Neural crest cell (in vitro differentiated cells): ENCODE data around the gene ARG1. TPM values are rescaled to one million over a fixed set of nuclear protein-coding genes. Genes with fewer than 3 reads are reported as not detected.

Source experiments
- DNase-seq: peaks from one replicate; pipeline ENCODE4 v3.0.0; 2021; ENCODE audit warnings: low read depth, mixed read lengths, low spot score
- H3K27ac Mint-ChIP-seq: one replicate; pipeline ENCODE4 v1.8.0; 2021; ENCODE audit warnings: mild to moderate bottlenecking, mixed read lengths; ENCODE audit not compliant: unreplicated experiment
- H3K27me3 Mint-ChIP-seq: 2 replicates; pipeline ENCODE4 v1.8.0; 2021; ENCODE audit warnings: low read depth, mild to moderate bottlenecking, mixed read lengths
- H3K36me3 Mint-ChIP-seq: 2 replicates; pipeline ENCODE4 v1.8.0; 2021; ENCODE audit warnings: low read depth, mild to moderate bottlenecking, mixed read lengths
- H3K4me1 Mint-ChIP-seq: 2 replicates; pipeline ENCODE4 v1.8.0; 2021; ENCODE audit warnings: mixed read lengths
- H3K4me3 Mint-ChIP-seq: one replicate; pipeline ENCODE4 v1.8.0; 2021; ENCODE audit warnings: mild to moderate bottlenecking, mixed read lengths
- H3K9me3 Mint-ChIP-seq: 2 replicates; pipeline ENCODE4 v1.8.0; 2021; ENCODE audit warnings: mixed read lengths
- total RNA-seq: library from RNA; stranded (reverse); gene quantifications from 2 replicates; pipeline ENCODE4 v1.2.1, GENCODE V29; 2021
- TF ChIP-seq, protein P1 (sequence below): fragments of 200-600 bp; sonication (generic); conservative IDR thresholded peaks from 2 replicates; pipeline ENCODE4 v1.5.0; 2021; ENCODE audit warnings: antibody characterized with exemption, mild to moderate bottlenecking

Gene ARG1
- total RNA-seq, 1 donor from 2014 or later, result not detected

DNA sequence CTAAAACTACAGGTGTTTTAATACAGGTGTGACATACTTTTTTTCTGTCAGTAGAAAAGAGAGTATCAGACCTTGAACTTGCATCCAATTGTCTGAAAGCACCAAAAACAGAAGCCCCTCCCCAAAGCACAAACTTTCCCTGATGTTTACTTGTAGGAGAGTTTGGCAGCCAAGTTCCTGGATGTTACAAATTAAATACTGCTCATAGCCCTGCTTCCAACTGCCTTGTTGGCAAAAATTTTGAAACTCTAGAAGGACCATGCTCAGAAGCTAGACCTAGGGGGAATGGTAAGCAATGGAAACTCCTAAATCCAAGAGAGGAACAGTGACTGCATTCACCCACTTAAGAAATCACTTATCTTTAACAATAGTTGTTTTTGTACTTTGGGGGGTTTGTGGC lies 17.0 kb upstream of the ARG1 start:
- DNase-seq, result no peak
- H3K9me3 Mint-ChIP-seq, result peaks cover 5% of the 10 kb centered on the region
- H3K27ac Mint-ChIP-seq, result no peak overlapping the region
- peaks cover 5% of the 10 kb centered on the region for H3K4me1 Mint-ChIP-seq
- H3K36me3 Mint-ChIP-seq, result no peaks in the 10 kb centered on the region
- H3K27me3 Mint-ChIP-seq, result no peaks in the 10 kb centered on the region
- TF ChIP-seq, protein P1, sequence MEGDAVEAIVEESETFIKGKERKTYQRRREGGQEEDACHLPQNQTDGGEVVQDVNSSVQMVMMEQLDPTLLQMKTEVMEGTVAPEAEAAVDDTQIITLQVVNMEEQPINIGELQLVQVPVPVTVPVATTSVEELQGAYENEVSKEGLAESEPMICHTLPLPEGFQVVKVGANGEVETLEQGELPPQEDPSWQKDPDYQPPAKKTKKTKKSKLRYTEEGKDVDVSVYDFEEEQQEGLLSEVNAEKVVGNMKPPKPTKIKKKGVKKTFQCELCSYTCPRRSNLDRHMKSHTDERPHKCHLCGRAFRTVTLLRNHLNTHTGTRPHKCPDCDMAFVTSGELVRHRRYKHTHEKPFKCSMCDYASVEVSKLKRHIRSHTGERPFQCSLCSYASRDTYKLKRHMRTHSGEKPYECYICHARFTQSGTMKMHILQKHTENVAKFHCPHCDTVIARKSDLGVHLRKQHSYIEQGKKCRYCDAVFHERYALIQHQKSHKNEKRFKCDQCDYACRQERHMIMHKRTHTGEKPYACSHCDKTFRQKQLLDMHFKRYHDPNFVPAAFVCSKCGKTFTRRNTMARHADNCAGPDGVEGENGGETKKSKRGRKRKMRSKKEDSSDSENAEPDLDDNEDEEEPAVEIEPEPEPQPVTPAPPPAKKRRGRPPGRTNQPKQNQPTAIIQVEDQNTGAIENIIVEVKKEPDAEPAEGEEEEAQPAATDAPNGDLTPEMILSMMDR, result no peak
- H3K4me3 Mint-ChIP-seq, result no peak overlapping the region

- Mint-ChIP-seq H3K9me3 (peaks cover 2% of the 10 kb centered on the region), H3K4me1 (peaks cover 5% of the 10 kb centered on the region), H3K27me3 (no peaks in the 10 kb centered on the region), H3K36me3 (no peaks in the 10 kb centered on the region), H3K4me3 (no peak overlapping the region), H3K27ac (no peak overlapping the region)
- no peak for DNase-seq
- TF ChIP-seq, protein P1, result no peak
These were observed 14.1 kb upstream of the ARG1 start for GRCh38 chr6:131558922-131559321.

DNA sequence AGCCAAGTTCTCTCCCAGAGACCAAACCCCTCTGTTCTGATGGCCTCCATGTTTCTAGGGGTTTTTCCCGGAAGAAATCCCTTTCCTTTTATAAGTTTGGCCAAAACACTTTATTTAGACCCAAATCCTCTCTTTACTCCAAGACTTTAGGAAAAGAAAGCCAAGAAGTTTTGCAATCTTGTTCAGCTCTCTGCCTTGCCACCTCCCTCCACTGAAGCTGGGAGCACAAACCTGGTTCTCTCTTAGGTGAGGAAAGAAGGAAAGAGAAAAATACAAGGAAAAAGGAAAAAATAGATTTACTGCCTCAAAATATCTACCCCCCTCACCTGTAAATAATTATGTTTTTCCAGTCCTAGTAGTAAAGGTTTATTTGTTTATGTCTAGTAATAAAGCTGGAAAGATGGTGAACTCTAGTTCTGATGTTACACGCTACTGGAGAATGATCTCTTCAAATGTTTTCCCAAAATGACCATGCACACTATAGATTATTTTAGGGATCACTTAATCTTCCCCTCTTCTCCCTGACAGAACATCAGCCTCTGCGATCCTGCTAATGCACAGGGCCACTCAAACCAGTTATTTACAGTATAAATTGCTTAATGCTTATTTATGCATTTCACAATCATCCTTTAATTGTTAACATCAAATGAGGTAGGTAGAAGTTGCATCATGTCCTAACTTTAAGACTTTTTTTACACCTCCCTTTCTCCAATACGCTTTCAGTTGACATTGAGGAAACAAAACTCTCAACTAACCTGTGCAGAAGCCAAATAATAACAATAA lies 10.9 kb upstream of the ARG1 start:
- no peaks in the 10 kb centered on the region for H3K4me1 Mint-ChIP-seq
- TF ChIP-seq, protein P1, result no peak

GRCh38 chr6:131565056-131565455 lies 8.0 kb upstream of the ARG1 start:
- no peak for DNase-seq
- Mint-ChIP-seq H3K27me3 (no peaks in the 10 kb centered on the region), H3K9me3 (peaks cover 4% of the 10 kb centered on the region), H3K4me3 (no peak overlapping the region), H3K36me3 (peaks cover 3% of the 10 kb centered on the region), H3K27ac (no peak overlapping the region), H3K4me1 (peaks cover 4% of the 10 kb centered on the region)
- TF ChIP-seq, protein P1, result no peak

More for the DNA sequence above, 10.9 kb upstream of the ARG1 start:
- Mint-ChIP-seq H3K27me3 (no peaks in the 10 kb centered on the region), H3K9me3 (peaks cover 6% of the 10 kb centered on the region), H3K36me3 (peaks cover 3% of the 10 kb centered on the region), H3K27ac (no peak overlapping the region), H3K4me3 (no peak overlapping the region)
- DNase-seq, result no peak

GRCh38 chr6:131568726-131569125 lies 4.3 kb upstream of the ARG1 start:
- peaks cover 4% of the 10 kb centered on the region for H3K4me1 Mint-ChIP-seq
- TF ChIP-seq, protein P1, result no peak
- DNase-seq, result no peak
- H3K36me3 Mint-ChIP-seq, result peaks cover 8% of the 10 kb centered on the region
- H3K27ac Mint-ChIP-seq, result no peak overlapping the region
- no peaks in the 10 kb centered on the region for H3K27me3 Mint-ChIP-seq
- peaks cover 4% of the 10 kb centered on the region for H3K9me3 Mint-ChIP-seq
- H3K4me3 Mint-ChIP-seq, result no peak overlapping the region
